Stimulated activated CD8-positive, alpha-beta memory T cell treated with anti-CD3 and anti-CD28 coated beads, Interleukin-4, amount 100 ng/mL, for 24 hours (primary cell): ENCODE data around the gene IL9R.
"Not testable (repeated sequence)": the region's sequence is repeated elsewhere in the genome, so short reads cannot be mapped to it uniquely, and the experiment has no call there.

Experiments used
- DNase-seq: peaks from one replicate; pipeline ENCODE4 v3.0.0-alpha.2; 2020; ENCODE audit warnings: low read depth

The IL9R gene

GRCh38 chrX:155998761-155999510 is 1.4 kb downstream of the IL9R start:
- no peak for DNase-seq

GRCh38 chrX:155999751-156000150 is 2.3 kb downstream of the IL9R start:
- DNase-seq = not testable (repeated sequence)

GRCh38 chrX:156000361-156000926 is 2.9 kb downstream of the IL9R start:
- no peak for DNase-seq

GRCh38 chrX:156001001-156001666 is 3.6 kb downstream of the IL9R start:
- DNase-seq = no peak

- no peak for DNase-seq
Measured at GRCh38 chrX:156001667-156002021, 4.1 kb downstream of the IL9R start.

GRCh38 chrX:156002507-156002906 is 5.0 kb downstream of the IL9R start:
- no peak for DNase-seq

GRCh38 chrX:156003486-156004185 is 6.1 kb downstream of the IL9R start:
- DNase-seq = no peak

GRCh38 chrX:156004256-156004655 is 6.8 kb downstream of the IL9R start:
- DNase-seq = no peak

GRCh38 chrX:156004740-156005139 is 7.2 kb downstream of the IL9R start:
- DNase-seq = no peak

GRCh38 chrX:156005144-156005543 is 7.6 kb downstream of the IL9R start:
- no peak for DNase-seq

GRCh38 chrX:156006468-156006867 is 9.0 kb downstream of the IL9R start:
- DNase-seq = not testable (repeated sequence)

GRCh38 chrX:156008379-156008778 is 10.9 kb downstream of the IL9R start:
- DNase-seq = not testable (repeated sequence)

- no peak for DNase-seq
Measured at GRCh38 chrX:156008915-156009314, 11.4 kb downstream of the IL9R start.

GRCh38 chrX:156009691-156010090 is 12.2 kb downstream of the IL9R start:
- not testable (repeated sequence) for DNase-seq

GRCh38 chrX:156013286-156013953 is 15.9 kb downstream of the IL9R start:
- not testable (repeated sequence) for DNase-seq

GRCh38 chrX:156019846-156020245 is 22.4 kb downstream of the IL9R start:
- not testable (repeated sequence) for DNase-seq

- DNase-seq = not testable (repeated sequence)
Measured at GRCh38 chrX:156023002-156023401, 25.5 kb downstream of the IL9R start.

GRCh38 chrX:156024949-156025492 is 27.5 kb downstream of the IL9R start:
- DNase-seq = not testable (repeated sequence)

- DNase-seq = not testable (repeated sequence)
Measured at GRCh38 chrX:156028653-156029237, 31.2 kb downstream of the IL9R start.

GRCh38 chrX:156029296-156029695 is 31.8 kb downstream of the IL9R start:
- DNase-seq = not testable (repeated sequence)

- not testable (repeated sequence) for DNase-seq
Measured at GRCh38 chrX:156029707-156030442, 32.4 kb downstream of the IL9R start.
